OCI-LY1 (cell line): ENCODE results near the gene MDC1.

Experiments
- H2AFZ ChIP-seq: fragments of 200-600 bp; sonication (generic), shearing (Covaris generic); 2 replicates; pipeline ENCODE4 v1.6.0; 2014; ENCODE audit warnings: antibody characterized with exemption, mild to moderate bottlenecking, low read length
- H3F3A ChIP-seq: fragments of 200-600 bp; sonication (generic), shearing (Covaris generic); 2 replicates; pipeline ENCODE4 v1.6.0; 2014; ENCODE audit warnings: mild to moderate bottlenecking, antibody characterized with exemption, low read length, moderate library complexity; ENCODE audit not compliant: insufficient read depth
- H3K27ac ChIP-seq: fragments of 200-600 bp; sonication (generic); 2 replicates; pipeline ENCODE4 v1.5.1; 2014; ENCODE audit warnings: low read length, mixed run types, mild to moderate bottlenecking, low read depth; ENCODE audit not compliant: poor library complexity, severe bottlenecking
- H3K27me3 ChIP-seq: fragments of 200-600 bp; sonication (generic); 2 replicates; pipeline ENCODE4 v1.6.0; 2014; ENCODE audit warnings: antibody characterized with exemption, mild to moderate bottlenecking, low read length, moderate library complexity; ENCODE audit not compliant: insufficient read depth
- H3K36me3 ChIP-seq: fragments of 200-600 bp; sonication (generic); 2 replicates; pipeline ENCODE4 v1.6.1; 2014; ENCODE audit warnings: mild to moderate bottlenecking, antibody characterized with exemption, low read length, moderate library complexity, mixed read lengths; ENCODE audit not compliant: insufficient read depth
- H3K4me1 ChIP-seq: fragments of 200-600 bp; sonication (generic); 2 replicates; pipeline ENCODE4 v1.5.1; 2014; ENCODE audit warnings: mild to moderate bottlenecking, low read length, moderate library complexity; ENCODE audit not compliant: insufficient read depth, severe bottlenecking
- H3K4me2 ChIP-seq: fragments of 200-600 bp; sonication (generic), shearing (Covaris generic); 2 replicates; pipeline ENCODE4 v1.6.1; 2014; ENCODE audit warnings: low read length
- H3K4me3 ChIP-seq: fragments of 200-600 bp; sonication (generic); 2 replicates; pipeline ENCODE4 v1.5.1; 2014; ENCODE audit warnings: low read length, low read depth, mild to moderate bottlenecking, mixed read lengths; ENCODE audit not compliant: poor library complexity, severe bottlenecking
- H3K79me2 ChIP-seq: fragments of 200-600 bp; shearing (Covaris generic); 2 replicates; pipeline ENCODE4 v1.6.1; 2016; ENCODE audit warnings: mixed run types, low read length, mixed read lengths; ENCODE audit not compliant: insufficient read depth
- H3K9ac ChIP-seq: fragments of 200-600 bp; sonication (generic), shearing (Covaris generic); 2 replicates; pipeline ENCODE4 v1.6.1; 2014; ENCODE audit warnings: mild to moderate bottlenecking, low read length, mixed read lengths
- H3K9me2 ChIP-seq: fragments of 200-600 bp; sonication (generic), shearing (Covaris generic); 2 replicates; pipeline ENCODE4 v1.6.1; 2014; ENCODE audit warnings: low read depth, mild to moderate bottlenecking, low read length, mixed read lengths
- H3K9me3 ChIP-seq: fragments of 200-600 bp; shearing (Covaris generic); 2 replicates; pipeline ENCODE4 v1.6.1; 2014; ENCODE audit warnings: low read length, mixed read lengths
- H4K20me1 ChIP-seq: fragments of 200-600 bp; sonication (generic), shearing (Covaris generic); 2 replicates; pipeline ENCODE4 v1.6.0; 2016; ENCODE audit warnings: mild to moderate bottlenecking, low read length; ENCODE audit not compliant: insufficient read depth
- EZH2 ChIP-seq: fragments of 200-600 bp; sonication (generic), shearing (Covaris generic); IDR thresholded peaks from 2 replicates; pipeline ENCODE4 v1.8.0; 2017; ENCODE audit warnings: borderline replicate concordance, mixed run types, mild to moderate bottlenecking, antibody characterized with exemption, low read length, moderate library complexity, mixed read lengths
- TF ChIP-seq, protein P1 (sequence below): fragments of 200-600 bp; sonication (generic), shearing (Covaris generic); IDR thresholded peaks from 2 replicates; pipeline ENCODE4 v1.5.1; 2017; ENCODE audit warnings: mild to moderate bottlenecking, antibody characterized with exemption, low read length, moderate library complexity, mixed read lengths

Gene MDC1

DNA sequence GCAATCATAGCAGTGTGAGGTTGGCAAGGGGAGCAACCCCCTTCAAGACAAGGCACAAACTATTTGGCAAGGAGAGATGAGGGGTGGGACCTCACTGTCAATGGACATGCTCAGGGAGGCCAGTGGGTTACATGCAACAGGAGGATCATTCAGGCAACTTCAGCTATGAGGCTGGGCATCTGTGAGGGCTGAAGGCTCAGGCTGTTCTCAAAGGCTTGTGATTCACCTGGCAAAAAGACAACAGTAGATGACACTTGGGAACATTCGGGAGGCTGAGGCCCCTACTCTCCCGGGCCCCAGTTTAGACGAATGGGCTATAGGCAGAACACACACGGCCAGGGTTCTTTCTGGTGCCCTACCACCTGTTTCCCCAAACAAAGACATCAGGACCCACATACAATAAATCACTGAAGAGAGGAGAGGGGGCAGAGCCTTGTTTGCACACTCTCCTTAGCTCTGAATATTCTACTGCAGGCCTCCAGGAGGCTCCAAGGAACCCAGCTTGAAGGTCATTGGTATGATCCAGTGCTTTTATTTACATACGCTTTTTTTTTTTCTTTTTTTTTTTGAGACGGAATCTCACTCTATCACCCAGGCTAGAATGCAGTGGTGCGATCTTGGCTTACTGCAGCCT, 11.0 kb upstream of the MDC1 start:
- Histone ChIP-seq H4K20me1 (no peaks in the 10 kb centered on the region), H3K27me3 (no peaks in the 10 kb centered on the region), H3K4me2 (no peak overlapping the region), H2AFZ (no peak overlapping the region), H3K27ac (peak overlapping the region; percentile 13), H3K79me2 (peaks cover 1% of the 10 kb centered on the region; the same call in 1 of the 2 replicates), H3K9ac (no peak overlapping the region), H3F3A (peaks cover 32% of the 10 kb centered on the region), H3K9me3 (no peaks in the 10 kb centered on the region), H3K36me3 (peaks cover 51% of the 10 kb centered on the region), H3K4me3 (no peak overlapping the region), H3K9me2 (no peaks in the 10 kb centered on the region), H3K4me1 (peaks cover 28% of the 10 kb centered on the region)
- TF ChIP-seq, protein P1, sequence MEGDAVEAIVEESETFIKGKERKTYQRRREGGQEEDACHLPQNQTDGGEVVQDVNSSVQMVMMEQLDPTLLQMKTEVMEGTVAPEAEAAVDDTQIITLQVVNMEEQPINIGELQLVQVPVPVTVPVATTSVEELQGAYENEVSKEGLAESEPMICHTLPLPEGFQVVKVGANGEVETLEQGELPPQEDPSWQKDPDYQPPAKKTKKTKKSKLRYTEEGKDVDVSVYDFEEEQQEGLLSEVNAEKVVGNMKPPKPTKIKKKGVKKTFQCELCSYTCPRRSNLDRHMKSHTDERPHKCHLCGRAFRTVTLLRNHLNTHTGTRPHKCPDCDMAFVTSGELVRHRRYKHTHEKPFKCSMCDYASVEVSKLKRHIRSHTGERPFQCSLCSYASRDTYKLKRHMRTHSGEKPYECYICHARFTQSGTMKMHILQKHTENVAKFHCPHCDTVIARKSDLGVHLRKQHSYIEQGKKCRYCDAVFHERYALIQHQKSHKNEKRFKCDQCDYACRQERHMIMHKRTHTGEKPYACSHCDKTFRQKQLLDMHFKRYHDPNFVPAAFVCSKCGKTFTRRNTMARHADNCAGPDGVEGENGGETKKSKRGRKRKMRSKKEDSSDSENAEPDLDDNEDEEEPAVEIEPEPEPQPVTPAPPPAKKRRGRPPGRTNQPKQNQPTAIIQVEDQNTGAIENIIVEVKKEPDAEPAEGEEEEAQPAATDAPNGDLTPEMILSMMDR = no peak
- no peak for TF ChIP-seq EZH2

- H3K4me3 ChIP-seq = no peak overlapping the region
- H3K36me3 ChIP-seq = peaks cover 60% of the 10 kb centered on the region
- no peaks in the 10 kb centered on the region for H3K27me3 ChIP-seq
- H3K9me2 ChIP-seq = no peaks in the 10 kb centered on the region
- H3K79me2 ChIP-seq = peaks cover 7% of the 10 kb centered on the region
- H3K27ac ChIP-seq = no peak overlapping the region
- H2AFZ ChIP-seq = no peak overlapping the region
- peaks cover 37% of the 10 kb centered on the region for H3F3A ChIP-seq
- peaks cover 36% of the 10 kb centered on the region for H3K4me1 ChIP-seq
- no peaks in the 10 kb centered on the region for H4K20me1 ChIP-seq
- no peak overlapping the region for H3K9ac ChIP-seq
- H3K9me3 ChIP-seq = no peaks in the 10 kb centered on the region
- TF ChIP-seq, protein P1 = no peak
- no peak for TF ChIP-seq EZH2
- no peak overlapping the region for H3K4me2 ChIP-seq
Measured at GRCh38 chr6:30726506-30727413, 9.7 kb upstream of the MDC1 start.

DNA sequence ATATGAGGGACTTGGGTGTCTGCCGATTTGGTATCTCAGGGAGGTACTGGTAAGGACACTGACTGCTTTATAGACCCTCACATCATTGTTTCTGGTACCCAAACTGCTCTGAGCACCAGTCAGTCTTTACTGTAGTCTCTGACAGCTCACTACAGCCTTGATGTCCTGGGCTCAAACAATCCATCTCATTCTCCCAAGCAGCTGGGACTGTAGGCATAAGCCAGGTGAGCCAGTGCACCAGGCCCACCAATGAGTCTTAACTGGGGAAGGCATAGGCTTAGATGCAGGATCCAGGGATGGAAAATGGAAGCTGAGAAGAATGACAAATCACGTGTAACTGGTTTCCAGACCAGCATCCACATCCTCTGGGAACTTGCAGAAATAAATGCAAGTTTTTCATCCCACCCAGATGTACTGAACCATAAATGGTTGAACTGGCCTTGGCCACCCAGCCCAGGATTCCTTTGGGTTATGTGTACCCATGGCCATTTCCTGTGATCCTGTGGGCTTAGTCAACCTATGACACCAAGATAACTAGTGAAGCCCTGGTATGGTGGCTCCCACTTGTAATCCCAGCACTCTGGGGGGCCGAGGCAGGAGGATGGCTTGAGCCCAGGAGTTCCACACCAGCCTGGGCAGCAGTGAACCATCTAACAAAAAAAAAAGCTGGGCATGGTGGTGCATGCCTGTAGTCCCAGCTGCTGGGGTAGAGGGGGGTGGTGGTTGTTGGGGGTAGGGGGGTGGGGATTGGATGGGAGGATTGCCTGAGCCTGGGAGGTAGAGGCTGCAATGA, 8.8 kb upstream of the MDC1 start:
- H3K9ac ChIP-seq = no peak overlapping the region
- no peaks in the 10 kb centered on the region for H3K9me2 ChIP-seq
- H3K27me3 ChIP-seq = no peaks in the 10 kb centered on the region
- peaks cover 39% of the 10 kb centered on the region for H3F3A ChIP-seq
- no peak overlapping the region for H2AFZ ChIP-seq
- no peaks in the 10 kb centered on the region for H4K20me1 ChIP-seq
- peaks cover 28% of the 10 kb centered on the region for H3K4me1 ChIP-seq
- H3K36me3 ChIP-seq = peaks cover 64% of the 10 kb centered on the region
- TF ChIP-seq EZH2 = no peak
- TF ChIP-seq, protein P1 = no peak
- peaks cover 13% of the 10 kb centered on the region for H3K79me2 ChIP-seq
- no peaks in the 10 kb centered on the region for H3K9me3 ChIP-seq
- H3K4me2 ChIP-seq = no peak overlapping the region
- H3K4me3 ChIP-seq = no peak overlapping the region
- peak overlapping the region; percentile 24 for H3K27ac ChIP-seq
